HT-29 (cell line): ENCODE data around the gene TOP1. TPM values are rescaled to one million over a fixed set of nuclear protein-coding genes. Genes with fewer than 3 reads are reported as not detected.

Experiments
- DNase-seq: peaks from one replicate; pipeline ENCODE4 v3.0.0-alpha.2; 2015; ENCODE audit warnings: low spot score
- small RNA-seq: library from RNA; depleted of rRNA; stranded (forward); fragments of <200 nt; gene quantifications from one replicate; pipeline ENCODE3, GENCODE V24; 2014
- total RNA-seq: library from RNA; depleted of rRNA; stranded (reverse); fragments of >200 nt; shearing (Covaris generic); gene quantifications from 2 replicates; pipeline ENCODE4 v1.2.3, GENCODE V29; 2014; rRNA removed

TOP1 gene
- total RNA-seq, 1 experiment from 2014 or later: 14.9 TPM

- no peak for DNase-seq
Measured at GRCh38 chr20:41167481-41168253, 139.0 kb downstream of the TOP1 start.

DNA sequence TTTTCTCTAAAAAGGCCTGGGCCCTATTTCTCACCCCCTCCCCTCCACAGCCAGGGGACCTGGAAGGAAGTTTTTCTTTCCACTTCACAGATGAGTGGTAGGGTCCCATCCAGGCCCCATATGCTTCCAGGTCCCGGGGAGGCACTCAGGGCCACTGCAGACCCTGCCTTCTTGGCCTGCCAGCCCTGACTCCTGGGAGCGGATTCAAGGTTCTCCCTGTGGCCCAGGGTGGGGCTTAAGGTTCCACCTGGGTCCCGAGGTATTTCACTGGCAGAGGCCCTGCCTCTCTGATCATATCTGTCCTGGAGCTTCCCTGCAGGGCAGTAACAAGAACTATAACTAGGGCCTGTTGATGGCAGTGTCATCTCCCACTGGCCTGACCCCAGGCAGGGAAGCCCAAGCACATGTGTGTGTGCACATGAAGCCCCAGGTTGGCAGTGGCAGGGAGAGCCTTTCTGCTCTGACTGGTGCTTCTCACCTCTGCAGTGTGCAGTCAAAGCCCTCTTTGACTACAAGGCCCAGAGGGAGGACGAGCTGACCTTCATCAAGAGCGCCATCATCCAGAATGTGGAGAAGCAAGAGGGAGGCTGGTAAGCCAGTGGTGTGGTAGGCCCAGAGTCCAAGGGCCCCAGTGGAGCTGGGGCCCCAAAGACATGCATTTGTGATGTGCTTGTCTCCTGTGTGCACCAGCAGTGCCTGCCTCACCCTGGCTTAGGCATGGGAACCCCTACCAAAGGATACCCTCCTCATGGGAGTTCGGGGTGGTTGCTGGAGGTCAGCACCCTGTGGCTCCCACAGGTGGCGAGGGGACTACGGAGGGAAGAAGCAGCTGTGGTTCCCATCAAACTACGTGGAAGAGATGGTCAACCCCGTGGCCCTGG lies 139.9 kb downstream of the TOP1 start:
- DNase-seq: no peak

DNA sequence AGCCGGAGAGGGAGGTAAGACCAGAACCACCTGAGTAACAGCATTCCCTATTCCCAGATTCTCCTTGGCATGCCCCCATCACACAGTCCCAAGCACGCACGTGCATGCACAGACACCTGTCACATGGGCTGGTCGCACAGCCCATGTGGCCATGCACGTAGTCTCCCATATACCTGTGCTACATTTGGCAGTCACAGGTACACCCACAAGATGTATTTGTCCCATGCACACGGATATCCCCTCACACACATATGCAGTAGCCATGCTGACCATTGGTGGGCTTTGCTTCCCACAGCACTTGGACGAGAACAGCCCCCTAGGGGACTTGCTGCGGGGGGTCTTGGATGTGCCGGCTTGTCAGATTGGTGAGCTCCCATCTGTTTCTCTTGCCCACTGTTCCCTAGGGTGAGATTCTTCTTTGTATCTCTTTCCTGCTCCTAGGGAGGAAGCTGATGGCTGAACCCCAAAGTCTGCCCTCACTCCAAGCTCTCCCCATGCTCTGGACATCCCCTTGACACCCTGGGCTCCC lies 140.6 kb downstream of the TOP1 start:
- no peak for DNase-seq

GRCh38 chr20:41169791-41170351 lies 141.2 kb downstream of the TOP1 start:
- DNase-seq: no peak

DNA sequence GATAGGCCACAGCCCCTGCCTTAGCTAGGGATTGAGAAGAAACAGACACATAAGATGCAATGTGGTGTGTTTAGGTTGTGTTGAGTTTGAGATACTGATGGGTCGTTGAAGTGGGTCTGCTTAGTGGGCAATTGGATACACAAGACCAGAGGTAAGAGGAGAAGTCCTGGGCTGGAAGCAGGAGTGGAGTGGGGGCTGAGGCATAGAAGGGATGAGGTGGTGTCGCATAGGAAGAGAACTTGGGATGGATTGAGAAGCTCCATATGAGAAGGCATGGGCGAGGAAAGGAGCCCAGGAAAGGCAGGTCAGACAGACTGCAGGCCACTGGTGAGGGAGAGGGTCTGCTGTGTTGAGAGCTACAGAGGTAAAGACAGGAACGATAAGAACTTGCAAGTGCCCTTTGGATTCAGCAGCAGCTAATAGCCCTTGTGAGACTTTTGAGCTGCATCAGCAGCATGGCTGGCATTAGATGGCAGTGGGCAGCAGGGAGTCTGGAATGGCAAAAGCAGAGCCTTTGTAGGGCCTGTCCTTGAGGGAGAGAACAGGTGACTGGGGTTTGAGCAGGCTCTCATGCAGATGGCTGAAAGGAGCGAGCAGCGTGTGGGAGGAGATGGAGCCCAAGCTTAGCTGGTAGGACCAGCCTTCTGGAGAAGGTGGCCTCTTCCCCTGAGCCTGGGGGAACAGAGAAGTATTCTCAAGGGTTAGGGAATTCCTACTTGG lies 141.9 kb downstream of the TOP1 start:
- DNase-seq: no peak

- DNase-seq: no peak
Measured at GRCh38 chr20:41171736-41172295, 143.2 kb downstream of the TOP1 start.

DNA sequence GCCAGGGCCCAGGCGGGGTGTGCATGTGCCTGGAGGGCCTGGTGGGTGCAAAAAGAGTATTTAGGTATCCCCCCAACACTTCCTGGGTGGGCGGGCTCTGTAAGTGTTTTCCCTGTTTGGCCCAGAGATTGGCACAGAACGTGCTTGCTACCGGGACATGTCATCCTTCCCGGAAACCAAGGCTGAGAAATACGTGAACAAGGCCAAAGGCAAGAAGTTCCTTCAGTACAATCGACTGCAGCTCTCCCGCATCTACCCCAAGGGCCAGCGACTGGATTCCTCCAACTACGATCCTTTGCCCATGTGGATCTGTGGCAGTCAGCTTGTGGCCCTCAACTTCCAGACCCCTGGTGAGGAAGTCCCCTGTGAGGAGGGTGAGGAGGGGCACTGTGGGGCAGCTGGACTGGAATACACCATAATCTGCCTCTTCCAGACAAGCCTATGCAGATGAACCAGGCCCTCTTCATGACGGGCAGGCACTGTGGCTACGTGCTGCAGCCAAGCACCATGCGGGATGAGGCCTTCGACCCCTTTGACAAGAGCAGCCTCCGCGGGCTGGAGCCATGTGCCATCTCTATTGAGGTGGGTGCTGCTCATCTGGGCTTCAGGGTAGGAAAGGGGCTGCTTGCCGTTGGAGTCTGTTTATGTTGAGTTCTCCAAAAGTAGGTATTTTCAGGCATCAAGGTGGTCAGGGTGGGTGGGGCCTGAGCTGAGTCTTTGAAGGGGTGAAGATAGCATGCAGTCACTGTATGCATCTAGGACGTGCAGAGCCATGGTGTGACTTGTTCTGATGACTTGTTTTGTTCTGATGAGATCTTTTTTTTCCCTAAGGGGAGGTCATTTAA lies 143.9 kb downstream of the TOP1 start:
- no peak for DNase-seq

DNA sequence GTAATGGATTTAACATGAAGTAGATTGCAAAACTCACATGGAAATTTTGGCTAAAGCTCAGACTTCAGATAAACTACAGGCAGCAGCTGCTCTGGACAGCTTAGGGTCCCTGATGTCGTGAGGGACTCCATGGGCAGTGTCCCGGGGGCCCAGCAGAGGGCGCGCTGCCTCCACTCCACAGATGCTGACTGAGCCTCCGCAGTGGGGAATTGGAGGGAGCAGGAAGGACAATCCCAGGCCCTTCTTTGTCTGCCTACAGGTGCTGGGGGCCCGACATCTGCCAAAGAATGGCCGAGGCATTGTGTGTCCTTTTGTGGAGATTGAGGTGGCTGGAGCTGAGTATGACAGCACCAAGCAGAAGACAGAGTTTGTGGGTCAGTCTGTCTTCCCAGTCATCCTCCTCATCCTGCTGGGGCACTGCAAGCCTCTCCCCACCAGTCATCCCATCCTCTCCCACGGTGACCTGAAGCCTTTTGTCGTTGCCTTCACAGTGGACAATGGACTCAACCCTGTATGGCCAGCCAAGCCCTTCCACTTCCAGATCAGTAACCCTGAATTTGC lies 144.6 kb downstream of the TOP1 start:
- peak; percentile 86 for DNase-seq

- no peak for DNase-seq
Measured at GRCh38 chr20:41173791-41174341, 145.2 kb downstream of the TOP1 start.

Small RNA genes within 50 kb of the gene (small RNA-seq; reads per million reads assigned to genes)
- gene MIR6871 (not detected), gene RNU2-52P (10.3 reads per million, percentile 88 among the genes with 10 or more reads in this experiment)

Other genes starting within 250 kb of the TOP1 start
- gene PLCG1, start 108.7 kb downstream of the TOP1 start, total RNA-seq: 22.3 and 63.2 TPM in 2 replicates